Ascending aorta (tissue), 2 donors: ENCODE measurements around the gene CAMSAP2. TPM values are rescaled to one million over a fixed set of nuclear protein-coding genes. Genes with fewer than 3 reads are reported as not detected.

Experiments used
- DNase-seq, 2 donors: peaks; one replicate each; pipeline ENCODE4 v3.0.0-alpha.2; 2019; ENCODE audit warnings: low spot score in 2 of 2
- H3K27ac ChIP-seq, 2 donors: fragments of 200-600 bp; sonication (generic); one replicate each; pipeline ENCODE4 v1.5.1; 2016 to 2017; ENCODE audit warnings: mild to moderate bottlenecking in 1 of 2
- H3K27me3 ChIP-seq: fragments of 200-600 bp; sonication (generic); one replicate; pipeline ENCODE4 v1.5.1; 2017
- H3K36me3 ChIP-seq, 2 donors: fragments of 200-600 bp; sonication (generic); one replicate each; pipeline ENCODE4 v1.5.1; 2016
- H3K4me1 ChIP-seq, 2 donors: fragments of 200-600 bp; sonication (generic); one replicate each; pipeline ENCODE4 v1.5.1; 2016 to 2017; ENCODE audit warnings: mild to moderate bottlenecking in 1 of 2
- H3K4me3 ChIP-seq, 2 donors: fragments of 200-600 bp; sonication (generic); one replicate each; pipeline ENCODE4 v1.5.1; 2016 to 2017; ENCODE audit warnings: mild to moderate bottlenecking in 1 of 2
- H3K9me3 ChIP-seq, 2 donors: fragments of 200-600 bp; sonication (generic); one replicate each; pipeline ENCODE4 v1.5.1; 2016
- intact Hi-C: fragments of 100-400 bp; cut with DNase I; formaldehyde crosslinking; loops from one replicate; pipeline ENCODE4 v1.15.1; 2023
- total RNA-seq: library from RNA; depleted of rRNA; stranded (reverse); fragments of >200 nt; gene quantifications from one replicate; pipeline ENCODE4 v1.1.0, GENCODE V29; 2016
- TF ChIP-seq, protein P1 (sequence below), 3 experiments: fragments of 200-600 bp in 2 of 3; fragments of 450-650 bp in 1 of 3; sonication (generic) in 2 of 3; IDR thresholded peaks; one replicate each; pipeline ENCODE4 v1.5.1; 2016 to 2019; ENCODE audit warnings: antibody characterized with exemption in 3 of 3, mild to moderate bottlenecking in 1 of 3, moderate library complexity in 1 of 3

Gene CAMSAP2
- total RNA-seq, 1 donor from 2014 or later = 22.4 TPM

DNA sequence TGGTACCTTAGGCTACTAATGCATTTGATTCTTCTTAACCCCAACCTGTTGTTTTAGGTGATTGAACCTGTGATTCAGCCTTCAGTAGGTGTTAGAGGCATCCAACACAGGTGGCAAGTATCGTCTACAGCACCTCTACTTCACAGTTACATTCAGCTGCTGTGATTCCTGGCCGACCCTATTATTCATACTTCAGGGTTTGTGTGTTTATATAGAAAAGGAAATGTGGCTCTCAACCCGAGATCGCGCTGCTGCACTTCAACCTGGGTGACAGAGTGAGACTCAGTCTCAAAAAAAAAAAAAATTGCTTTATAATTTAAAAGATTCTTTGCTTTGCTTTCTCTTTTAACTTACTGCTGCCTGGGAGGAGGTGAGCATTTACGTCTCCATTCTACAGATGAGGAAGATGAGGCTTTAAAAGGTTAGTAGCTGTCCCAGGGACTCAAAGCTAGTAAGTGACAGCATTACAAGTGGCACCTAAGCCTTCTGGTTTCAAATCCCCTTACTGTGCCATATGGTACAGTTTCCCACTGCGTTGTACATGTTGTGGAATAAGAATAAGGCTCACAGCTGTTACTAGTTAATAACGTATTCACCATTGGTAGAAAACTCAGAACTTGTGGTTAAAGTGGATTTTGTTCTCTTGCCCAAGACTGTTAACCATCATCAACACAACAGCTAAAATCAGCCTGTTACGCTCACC, 124.2 kb downstream of the CAMSAP2 start:
- intact Hi-C loops = no loop called here
- Histone ChIP-seq H3K9me3 (no peaks in the 10 kb centered on the region), H3K27ac (no peak overlapping the region), H3K27me3 (no peaks in the 10 kb centered on the region), H3K36me3 (peaks cover 5 to 20% of the 10 kb centered on the region in 2 donors), H3K4me3 (no peak overlapping the region), H3K4me1 (no peaks in the 10 kb centered on the region)
- DNase-seq = no peak
- TF ChIP-seq, protein P1, sequence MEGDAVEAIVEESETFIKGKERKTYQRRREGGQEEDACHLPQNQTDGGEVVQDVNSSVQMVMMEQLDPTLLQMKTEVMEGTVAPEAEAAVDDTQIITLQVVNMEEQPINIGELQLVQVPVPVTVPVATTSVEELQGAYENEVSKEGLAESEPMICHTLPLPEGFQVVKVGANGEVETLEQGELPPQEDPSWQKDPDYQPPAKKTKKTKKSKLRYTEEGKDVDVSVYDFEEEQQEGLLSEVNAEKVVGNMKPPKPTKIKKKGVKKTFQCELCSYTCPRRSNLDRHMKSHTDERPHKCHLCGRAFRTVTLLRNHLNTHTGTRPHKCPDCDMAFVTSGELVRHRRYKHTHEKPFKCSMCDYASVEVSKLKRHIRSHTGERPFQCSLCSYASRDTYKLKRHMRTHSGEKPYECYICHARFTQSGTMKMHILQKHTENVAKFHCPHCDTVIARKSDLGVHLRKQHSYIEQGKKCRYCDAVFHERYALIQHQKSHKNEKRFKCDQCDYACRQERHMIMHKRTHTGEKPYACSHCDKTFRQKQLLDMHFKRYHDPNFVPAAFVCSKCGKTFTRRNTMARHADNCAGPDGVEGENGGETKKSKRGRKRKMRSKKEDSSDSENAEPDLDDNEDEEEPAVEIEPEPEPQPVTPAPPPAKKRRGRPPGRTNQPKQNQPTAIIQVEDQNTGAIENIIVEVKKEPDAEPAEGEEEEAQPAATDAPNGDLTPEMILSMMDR (IDR thresholded peaks at IDR 0.05) = no peak

DNA sequence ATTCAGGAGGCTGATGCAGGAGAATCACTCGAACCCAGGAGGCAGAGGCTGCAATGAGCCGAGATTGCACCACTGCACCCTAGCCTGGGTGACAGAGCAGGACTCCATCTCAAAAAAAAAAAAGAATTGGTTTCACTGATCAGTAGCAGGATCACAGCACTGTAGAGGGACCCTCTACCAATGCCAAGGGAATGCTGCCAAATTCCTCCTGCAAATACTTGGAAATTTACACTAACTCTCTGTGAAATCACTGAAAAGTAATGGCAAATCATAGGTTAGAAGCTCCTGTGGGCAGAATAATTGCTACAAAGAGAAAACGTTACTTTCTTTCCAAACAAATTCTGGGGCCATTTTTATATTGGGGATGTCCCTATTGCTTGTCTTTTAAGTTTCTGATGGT, 127.4 kb downstream of the CAMSAP2 start:
- peaks cover 0 to 16% of the 10 kb centered on the region in 2 donors for H3K36me3 ChIP-seq
- TF ChIP-seq, protein P1 (IDR thresholded peaks at IDR 0.05) = no peak
- H3K9me3 ChIP-seq = no peaks in the 10 kb centered on the region
- no peaks in the 10 kb centered on the region for H3K4me1 ChIP-seq
- no peak overlapping the region for H3K4me3 ChIP-seq
- H3K27ac ChIP-seq = no peak overlapping the region
- H3K27me3 ChIP-seq = no peaks in the 10 kb centered on the region
- intact Hi-C loops = no loop called here
- DNase-seq = no peak

DNA sequence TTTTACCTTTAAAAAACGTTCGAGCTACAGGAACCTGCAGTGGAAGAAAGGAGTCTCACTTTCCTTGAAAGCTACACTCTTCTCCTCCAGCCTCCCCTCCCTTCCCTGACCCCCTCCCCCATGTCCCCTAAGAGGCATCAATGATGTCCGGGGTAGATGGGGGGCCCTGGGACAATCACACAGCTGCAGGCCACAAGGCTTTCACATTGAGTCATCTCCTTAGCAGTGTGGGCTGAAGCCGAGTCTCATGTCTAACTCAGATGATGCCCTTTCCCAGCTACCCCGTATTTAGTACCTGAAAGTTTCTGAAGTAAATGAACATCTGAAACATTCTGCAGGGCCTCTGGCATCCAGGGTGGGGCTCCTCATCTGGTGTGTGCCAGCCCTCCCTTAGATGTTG, 127.8 kb downstream of the CAMSAP2 start:
- no peak for DNase-seq
- H3K4me3 ChIP-seq = no peak overlapping the region
- H3K9me3 ChIP-seq = no peaks in the 10 kb centered on the region
- H3K27ac ChIP-seq = no peak overlapping the region
- H3K36me3 ChIP-seq = peaks cover 0 to 16% of the 10 kb centered on the region in 2 donors
- H3K4me1 ChIP-seq = no peaks in the 10 kb centered on the region
- intact Hi-C loops = no loop called here
- TF ChIP-seq, protein P1 (IDR thresholded peaks at IDR 0.05) = no peak
- no peaks in the 10 kb centered on the region for H3K27me3 ChIP-seq

DNA sequence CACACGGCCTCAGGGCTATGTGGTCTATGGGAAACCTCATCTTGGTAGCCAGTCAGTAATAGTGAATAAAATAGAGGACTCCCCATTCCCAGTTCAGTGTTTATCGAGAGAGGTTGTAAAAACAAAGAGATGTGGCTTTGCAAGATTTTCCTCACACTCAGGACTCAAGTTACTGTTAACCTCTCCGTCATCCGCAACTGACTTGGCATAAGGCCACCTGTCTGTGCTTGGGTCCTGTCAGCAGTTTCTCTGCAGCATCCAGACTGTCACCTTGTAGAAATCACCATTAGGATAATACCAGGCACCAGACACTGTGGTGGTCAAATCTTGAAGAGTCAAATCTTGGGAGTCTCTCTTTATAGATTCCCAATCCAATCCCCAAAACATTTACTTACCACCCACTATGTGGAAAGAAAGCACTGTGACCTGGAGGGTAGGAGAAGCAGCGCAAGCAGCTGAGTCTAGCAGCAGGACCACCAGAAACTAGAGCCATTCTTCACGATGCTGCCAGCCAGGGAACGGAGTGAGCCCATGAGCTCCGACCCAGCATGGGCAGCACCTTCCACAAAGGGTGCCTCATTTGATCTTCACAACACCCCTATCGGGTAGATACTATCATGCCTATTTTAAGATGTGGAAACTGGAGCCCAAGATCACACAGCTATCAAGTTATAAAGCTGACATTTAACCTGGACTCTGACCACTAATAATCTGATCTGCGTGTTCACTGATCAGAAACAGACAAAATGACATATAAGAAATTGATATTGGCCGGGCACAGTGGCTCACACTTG, 128.5 kb downstream of the CAMSAP2 start:
- TF ChIP-seq, protein P1 (IDR thresholded peaks at IDR 0.05) = no peak

DNA sequence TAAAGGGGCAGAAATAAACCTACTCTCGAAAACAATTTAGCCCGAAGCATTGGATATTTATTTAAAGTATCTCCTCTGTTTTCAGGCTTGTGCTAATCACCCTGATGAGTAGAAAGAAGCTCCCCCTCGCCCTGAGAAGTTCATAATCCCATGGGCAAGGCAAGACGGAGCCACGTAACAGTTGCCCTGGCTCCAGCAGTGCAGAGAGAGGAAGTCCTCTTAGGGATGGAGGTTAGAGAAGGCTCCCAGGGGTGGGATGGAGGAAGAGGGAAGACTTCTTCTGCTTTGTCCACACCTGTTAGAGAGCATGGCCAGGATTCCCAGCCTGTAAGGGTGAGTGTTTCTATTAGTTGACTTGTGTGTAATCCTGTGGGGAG, 130.7 kb downstream of the CAMSAP2 start:
- H3K27ac ChIP-seq = no peak overlapping the region
- H3K4me1 ChIP-seq = peaks cover 9 to 10% of the 10 kb centered on the region in 2 donors
- TF ChIP-seq, protein P1 (IDR thresholded peaks at IDR 0.05) = no peak
- no peak overlapping the region for H3K4me3 ChIP-seq
- intact Hi-C loops = no loop called here
- no peaks in the 10 kb centered on the region for H3K9me3 ChIP-seq
- DNase-seq = no peak
- no peaks in the 10 kb centered on the region for H3K27me3 ChIP-seq
- no peaks in the 10 kb centered on the region for H3K36me3 ChIP-seq

More for the DNA sequence above, 128.5 kb downstream of the CAMSAP2 start:
- H3K27ac ChIP-seq = no peak overlapping the region
- intact Hi-C loops = no loop called here
- H3K27me3 ChIP-seq = no peaks in the 10 kb centered on the region
- H3K9me3 ChIP-seq = no peaks in the 10 kb centered on the region
- H3K36me3 ChIP-seq = peaks cover 0 to 16% of the 10 kb centered on the region in 2 donors
- H3K4me1 ChIP-seq = no peaks in the 10 kb centered on the region
- DNase-seq = no peak
- H3K4me3 ChIP-seq = no peak overlapping the region
